OCI-LY1 (cell line): Measurements from ENCODE around the gene NT5C3A.
"Not testable (repeated sequence)": the region's sequence is repeated elsewhere in the genome, so short reads cannot be mapped to it uniquely, and the experiment has no call there.

Source experiments
- CTCF ChIP-seq: fragments of 200-600 bp; sonication (generic), shearing (Covaris generic); IDR thresholded peaks from 2 replicates; pipeline ENCODE4 v1.5.1; 2017; ENCODE audit warnings: mild to moderate bottlenecking, antibody characterized with exemption, low read length, moderate library complexity, mixed read lengths
- EZH2 ChIP-seq: fragments of 200-600 bp; sonication (generic), shearing (Covaris generic); IDR thresholded peaks from 2 replicates; pipeline ENCODE4 v1.8.0; 2017; ENCODE audit warnings: borderline replicate concordance, mixed run types, mild to moderate bottlenecking, antibody characterized with exemption, low read length, moderate library complexity, mixed read lengths

DNA sequence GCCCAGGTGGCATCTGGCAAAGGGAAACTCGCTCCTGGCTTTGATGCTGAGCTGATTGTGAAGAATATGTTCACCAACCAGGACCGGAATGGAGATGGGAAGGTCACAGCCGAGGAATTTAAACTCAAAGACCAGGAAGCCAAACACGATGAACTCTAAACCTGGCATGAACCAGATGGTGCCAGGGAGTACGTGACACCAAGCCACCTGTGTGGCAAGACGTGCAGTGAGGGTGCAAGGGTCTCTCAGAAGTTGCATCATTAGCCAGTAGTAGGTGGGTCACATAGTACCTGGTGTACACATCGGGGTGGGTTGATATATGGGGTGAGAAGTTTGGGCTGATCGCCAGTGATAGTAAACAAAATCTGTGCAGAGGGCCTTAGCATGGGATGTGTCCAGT is 57.4 kb downstream of the NT5C3A start:
- not testable (repeated sequence) for TF ChIP-seq CTCF, EZH2
